Suprapubic skin (tissue), 3 donors: ENCODE data around the gene KLHL26.

Source experiments
- CTCF ChIP-seq, 2 donors: fragments of 200-600 bp in 1 of 2; fragments of 450-650 bp in 1 of 2; sonication (generic) in 1 of 2; IDR thresholded peaks; one replicate each; pipeline ENCODE4 v1.5.1; 2016 to 2019; ENCODE audit warnings: antibody characterized with exemption in 2 of 2, mild to moderate bottlenecking in 1 of 2, moderate library complexity in 1 of 2
- POLR2A ChIP-seq, 2 donors: fragments of 450-650 bp; IDR thresholded peaks; one replicate each; pipeline ENCODE4 v1.6.1; 2017; ENCODE audit warnings: antibody characterized with exemption in 2 of 2, mild to moderate bottlenecking in 2 of 2, moderate library complexity in 2 of 2

- TF ChIP-seq POLR2A (IDR thresholded peaks at IDR 0.05), result no peak
- TF ChIP-seq CTCF (IDR thresholded peaks at IDR 0.05), result no peak
These were observed 26.3 kb downstream of the KLHL26 start for GRCh38 chr19:18662972-18663732.
